Measurements from ENCODE around the gene ZNRF3.

- TF ChIP-seq POLR2AphosphoS5 (IDR thresholded peaks at IDR 0.05) (no peak), CTCF (IDR thresholded peaks at IDR 0.05; ENCODE audit: poor library complexity, severe bottlenecking) (no peak)
These were observed 42.5 kb downstream of the ZNRF3 start for GRCh38 chr22:28925916-28926315.
